ENCODE results near the gene CMSS1.

DNA sequence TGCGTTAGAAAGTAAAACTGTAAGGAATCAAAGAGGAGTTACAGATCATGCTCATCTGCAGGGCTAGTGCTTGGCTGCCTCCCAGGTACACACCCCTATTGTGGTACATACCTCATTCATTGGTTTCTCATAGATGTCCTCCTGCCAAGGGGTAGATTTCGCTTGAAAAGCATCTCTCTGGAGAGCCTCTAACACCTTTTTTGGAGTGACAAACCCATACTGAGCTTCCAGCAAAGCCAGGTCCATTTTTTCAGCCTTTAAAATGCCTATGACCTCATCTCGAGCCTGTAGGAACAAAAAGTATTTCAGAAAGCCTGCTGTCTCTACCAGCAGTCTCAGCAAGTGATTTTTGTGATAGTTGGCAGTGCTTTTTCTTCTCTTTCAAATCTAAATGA is 112.1 kb downstream of the CMSS1 start:
- TF ChIP-seq CTCF (IDR thresholded peaks at IDR 0.05; ENCODE audit: insufficient read depth, low read length) (no peak), POLR2AphosphoS5 (IDR thresholded peaks at IDR 0.05; ENCODE audit: low read depth) (no peak), GABPA (IDR thresholded peaks at IDR 0.05; ENCODE audit: low read depth) (no peak)
